Measurements from ENCODE around the gene CHST1.

CHST1 gene

GRCh38 chr11:45659031-45659817 lies 6.2 kb downstream of the CHST1 start:
- no peak for DNase-seq

GRCh38 chr11:45658292-45658991 lies 7.0 kb downstream of the CHST1 start:
- DNase-seq = peak; percentile 97

GRCh38 chr11:45657496-45658260 lies 7.7 kb downstream of the CHST1 start:
- DNase-seq = peak; percentile 46

- DNase-seq = no peak
Observed at GRCh38 chr11:45655831-45656230, 9.6 kb downstream of the CHST1 start.

- DNase-seq = peak; percentile 94
Observed at GRCh38 chr11:45655347-45655756, 10.1 kb downstream of the CHST1 start.

GRCh38 chr11:45655012-45655283 lies 10.5 kb downstream of the CHST1 start:
- DNase-seq = no peak

GRCh38 chr11:45654231-45655011 lies 11.0 kb downstream of the CHST1 start:
- peak; percentile 65 for DNase-seq

- DNase-seq = no peak
Observed at GRCh38 chr11:45653277-45653676, 12.1 kb downstream of the CHST1 start.

- peak; percentile 57 for DNase-seq
Observed at GRCh38 chr11:45652781-45653180, 12.6 kb downstream of the CHST1 start.

- DNase-seq = peak; percentile 60
Observed at GRCh38 chr11:45651841-45652749, 13.3 kb downstream of the CHST1 start.

GRCh38 chr11:45651156-45651555 lies 14.3 kb downstream of the CHST1 start:
- no peak for DNase-seq

- peak; percentile 46 for DNase-seq
Observed at GRCh38 chr11:45650166-45651095, 15.0 kb downstream of the CHST1 start.

- no peak for DNase-seq
Observed at GRCh38 chr11:45649544-45650165, 15.8 kb downstream of the CHST1 start.

- DNase-seq = no peak
Observed at GRCh38 chr11:45648931-45649330, 16.5 kb downstream of the CHST1 start.

- DNase-seq = no peak
Observed at GRCh38 chr11:45647786-45648185, 17.6 kb downstream of the CHST1 start.

- no peak for DNase-seq
Observed at GRCh38 chr11:45647329-45647728, 18.1 kb downstream of the CHST1 start.

- DNase-seq = no peak
Observed at GRCh38 chr11:45646275-45646927, 19.0 kb downstream of the CHST1 start.

- no peak for DNase-seq
Observed at GRCh38 chr11:45644981-45645889, 20.2 kb downstream of the CHST1 start.

Measured in islet precursor cell (in vitro differentiated cells).